Muscle layer of colon (tissue), 2 donors: ENCODE results near the gene IRX3.

ENCODE experiments used
- H3K27ac ChIP-seq: one replicate; pipeline ENCODE4 v1.7.0; 2013; ENCODE audit warnings: low read depth, mild to moderate bottlenecking, low read length, moderate library complexity
- H3K27me3 ChIP-seq, 2 donors: one replicate each; pipeline ENCODE4 v1.7.0; 2013; ENCODE audit warnings: low read length in 2 of 2, mild to moderate bottlenecking in 2 of 2; ENCODE audit not compliant: insufficient read depth in 2 of 2, control insufficient read depth in 1 of 2
- H3K36me3 ChIP-seq: one replicate; pipeline ENCODE4 v1.7.0; 2013; ENCODE audit warnings: mild to moderate bottlenecking, low read length; ENCODE audit not compliant: insufficient read depth
- H3K4me1 ChIP-seq: one replicate; pipeline ENCODE4 v1.7.0; 2013; ENCODE audit warnings: mild to moderate bottlenecking, low read length; ENCODE audit not compliant: insufficient read depth
- H3K4me3 ChIP-seq, 2 donors: one replicate each; pipeline ENCODE4 v1.7.0; 2013; ENCODE audit warnings: low read length in 2 of 2, low read depth in 1 of 2, mild to moderate bottlenecking in 1 of 2, moderate library complexity in 1 of 2
- H3K9ac ChIP-seq: one replicate; pipeline ENCODE4 v1.7.0; 2013; ENCODE audit warnings: low read length
- H3K9me3 ChIP-seq: one replicate; pipeline ENCODE4 v1.7.0; 2013; ENCODE audit warnings: mild to moderate bottlenecking, low read length
- donor health status: abdominal sarcoma.
- donor health status: Adenocarcinoma of cecum.

IRX3 gene

GRCh38 chr16:54240271-54241129, 46.1 kb downstream of the IRX3 start:
- Histone ChIP-seq H3K27ac (no peak overlapping the region), H3K9ac (no peak overlapping the region), H3K9me3 (no peaks in the 10 kb centered on the region), H3K4me1 (no peaks in the 10 kb centered on the region), H3K36me3 (no peaks in the 10 kb centered on the region), H3K27me3 (peaks cover 0 to 4% of the 10 kb centered on the region in 2 donors), H3K4me3 (no peak overlapping the region)

GRCh38 chr16:54239456-54239855, 47.1 kb downstream of the IRX3 start:
- H3K4me3 ChIP-seq = no peak overlapping the region
- H3K4me1 ChIP-seq = no peaks in the 10 kb centered on the region
- no peak overlapping the region for H3K27ac ChIP-seq
- H3K9ac ChIP-seq = no peak overlapping the region
- H3K27me3 ChIP-seq = peaks cover 0 to 2% of the 10 kb centered on the region in 2 donors
- H3K36me3 ChIP-seq = no peaks in the 10 kb centered on the region
- no peaks in the 10 kb centered on the region for H3K9me3 ChIP-seq

GRCh38 chr16:54236773-54237172, 49.8 kb downstream of the IRX3 start:
- no peak overlapping the region for H3K27ac ChIP-seq
- no peaks in the 10 kb centered on the region for H3K27me3 ChIP-seq
- no peaks in the 10 kb centered on the region for H3K4me1 ChIP-seq
- H3K36me3 ChIP-seq = no peaks in the 10 kb centered on the region
- no peaks in the 10 kb centered on the region for H3K9me3 ChIP-seq
- H3K4me3 ChIP-seq = no peak overlapping the region
- no peak overlapping the region for H3K9ac ChIP-seq

- Histone ChIP-seq H3K4me1 (no peaks in the 10 kb centered on the region), H3K36me3 (no peaks in the 10 kb centered on the region), H3K9me3 (peaks cover under 1% of the 10 kb centered on the region), H3K4me3 (no peak overlapping the region), H3K27me3 (peaks cover 0 to 4% of the 10 kb centered on the region in 2 donors), H3K9ac (no peak overlapping the region), H3K27ac (no peak overlapping the region)
Observed at GRCh38 chr16:54233615-54234014, 53.0 kb downstream of the IRX3 start.
